GM12891 (cell line): ENCODE measurements around the gene MSLN. TPM values are rescaled to one million over a fixed set of nuclear protein-coding genes. Genes with fewer than 3 reads are reported as not detected.
"Not testable (repeated sequence)": the region's sequence is repeated elsewhere in the genome, so short reads cannot be mapped to it uniquely, and the experiment has no call there.

Source experiments
- DNase-seq: peaks from one replicate; pipeline ENCODE4 v3.0.0; 2011; ENCODE audit warnings: low spot score; ENCODE audit not compliant: insufficient read length
- FAIRE-seq: peaks from 2 replicates; lab custom pipeline; 2011; peaks lifted over from hg19 to GRCh38; lab: Jason Lieb, UNC
- PAX5 ChIP-seq: IDR thresholded peaks from 2 replicates; pipeline ENCODE4 v1.6.1; 2011; ENCODE audit warnings: low read length, moderate library complexity, mild to moderate bottlenecking; ENCODE audit not compliant: insufficient read depth, severe bottlenecking
- POLR2A ChIP-seq: IDR thresholded peaks from 2 replicates; pipeline ENCODE4 v1.6.1; 2011; ENCODE audit warnings: low read depth, low read length, control low read depth
- POLR2AphosphoS5 ChIP-seq: IDR thresholded peaks from 2 replicates; pipeline ENCODE4 v1.6.1; 2011; ENCODE audit warnings: low read depth, low read length, control low read depth
- POU2F2 ChIP-seq: IDR thresholded peaks from 2 replicates; pipeline ENCODE4 v1.6.1; 2011; ENCODE audit warnings: low read depth, mild to moderate bottlenecking, control low read depth, low read length, moderate library complexity
- SPI1 ChIP-seq: IDR thresholded peaks from 2 replicates; pipeline ENCODE4 v1.6.1; 2011; ENCODE audit warnings: low read depth, low read length, control low read depth
- TAF1 ChIP-seq: IDR thresholded peaks from 2 replicates; pipeline ENCODE4 v1.6.1; 2011; ENCODE audit warnings: low read depth, low read length, control low read depth
- polyA plus RNA-seq: library from polyadenylated mRNA; unstranded; fragments of >200 nt; gene quantifications from one replicate; pipeline ENCODE4 v1.2.1, GENCODE V29; 2012; ENCODE audit warnings: low read depth, missing spikeins, inconsistent platforms; ENCODE audit not compliant: missing spikeins

Gene MSLN
- polyA plus RNA-seq = not detected

- no peak for DNase-seq
- FAIRE-seq = no peak
- TF ChIP-seq POLR2A = no peak
- TF ChIP-seq POU2F2 = no peak
- no peak for TF ChIP-seq PAX5
- TF ChIP-seq TAF1 = no peak
- TF ChIP-seq SPI1 = no peak
- TF ChIP-seq POLR2AphosphoS5 = no peak
These were observed at the start of gene MSLN for GRCh38 chr16:760545-761343. Gene MSLN, plus strand, starts transcription at chr16:760734. Its CDS starts 1,947 bp downstream, at chr16:762681.

GRCh38 chr16:711084-711483 is 49.5 kb upstream of the MSLN start:
- no peak for FAIRE-seq
- TF ChIP-seq PAX5 = no peak
- no peak for TF ChIP-seq POLR2A
- TF ChIP-seq POLR2AphosphoS5 = no peak
- TF ChIP-seq POU2F2 = no peak
- no peak for TF ChIP-seq SPI1
- TF ChIP-seq TAF1 = no peak

GRCh38 chr16:711548-712320 is 48.8 kb upstream of the MSLN start:
- DNase-seq (peak; percentile 95), FAIRE-seq (peak; percentile 87)
- TF ChIP-seq POU2F2 = no peak
- TF ChIP-seq PAX5 = no peak
- no peak for TF ChIP-seq TAF1
- TF ChIP-seq SPI1 = no peak
- TF ChIP-seq POLR2A = no peak

More at GRCh38 chr16:711084-711483, 49.5 kb upstream of the MSLN start:
- no peak for DNase-seq

GRCh38 chr16:712740-713250 is 47.7 kb upstream of the MSLN start:
- DNase-seq, FAIRE-seq: not testable (repeated sequence)

GRCh38 chr16:714079-714478 is 46.5 kb upstream of the MSLN start:
- TF ChIP-seq TAF1 = no peak
- TF ChIP-seq SPI1 = no peak
- TF ChIP-seq POLR2AphosphoS5 = no peak
- no peak for TF ChIP-seq POLR2A
- TF ChIP-seq PAX5 = no peak
- no peak for TF ChIP-seq POU2F2
- no peak for DNase-seq
- FAIRE-seq = no peak

- TF ChIP-seq POLR2AphosphoS5 (no peak), SPI1 (no peak), POU2F2 (no peak), PAX5 (no peak), POLR2A (no peak), TAF1 (no peak)
- peak; percentile 96 for DNase-seq
- peak; percentile 94 for FAIRE-seq
These were observed 45.7 kb upstream of the MSLN start, which contains the start of gene METRN for GRCh38 chr16:714558-715476. Gene METRN, plus strand, starts transcription at chr16:715118. Its CDS starts 172 bp downstream, at chr16:715290.

- no peak for FAIRE-seq
- DNase-seq = no peak
- no peak for TF ChIP-seq POLR2AphosphoS5
- TF ChIP-seq SPI1 = no peak
- no peak for TF ChIP-seq POLR2A
These were observed 44.9 kb upstream of the MSLN start for GRCh38 chr16:715477-716199.

GRCh38 chr16:716200-716568 is 44.4 kb upstream of the MSLN start:
- FAIRE-seq (no peak), DNase-seq (no peak)
- TF ChIP-seq POLR2A (no peak), POLR2AphosphoS5 (no peak), SPI1 (no peak), TAF1 (no peak), POU2F2 (no peak), PAX5 (no peak)
